OCI-LY1 (cell line): Measurements from ENCODE around the gene GLYATL1.

Experiments used
- H2AFZ ChIP-seq: fragments of 200-600 bp; sonication (generic), shearing (Covaris generic); 2 replicates; pipeline ENCODE4 v1.6.0; 2014; ENCODE audit warnings: antibody characterized with exemption, mild to moderate bottlenecking, low read length
- H3F3A ChIP-seq: fragments of 200-600 bp; sonication (generic), shearing (Covaris generic); 2 replicates; pipeline ENCODE4 v1.6.0; 2014; ENCODE audit warnings: mild to moderate bottlenecking, antibody characterized with exemption, low read length, moderate library complexity; ENCODE audit not compliant: insufficient read depth
- H3K27ac ChIP-seq: fragments of 200-600 bp; sonication (generic); 2 replicates; pipeline ENCODE4 v1.5.1; 2014; ENCODE audit warnings: low read length, mixed run types, mild to moderate bottlenecking, low read depth; ENCODE audit not compliant: poor library complexity, severe bottlenecking
- H3K27me3 ChIP-seq: fragments of 200-600 bp; sonication (generic); 2 replicates; pipeline ENCODE4 v1.6.0; 2014; ENCODE audit warnings: antibody characterized with exemption, mild to moderate bottlenecking, low read length, moderate library complexity; ENCODE audit not compliant: insufficient read depth
- H3K36me3 ChIP-seq: fragments of 200-600 bp; sonication (generic); 2 replicates; pipeline ENCODE4 v1.6.1; 2014; ENCODE audit warnings: mild to moderate bottlenecking, antibody characterized with exemption, low read length, moderate library complexity, mixed read lengths; ENCODE audit not compliant: insufficient read depth
- H3K4me1 ChIP-seq: fragments of 200-600 bp; sonication (generic); 2 replicates; pipeline ENCODE4 v1.5.1; 2014; ENCODE audit warnings: mild to moderate bottlenecking, low read length, moderate library complexity; ENCODE audit not compliant: insufficient read depth, severe bottlenecking
- H3K4me2 ChIP-seq: fragments of 200-600 bp; sonication (generic), shearing (Covaris generic); 2 replicates; pipeline ENCODE4 v1.6.1; 2014; ENCODE audit warnings: low read length
- H3K4me3 ChIP-seq: fragments of 200-600 bp; sonication (generic); 2 replicates; pipeline ENCODE4 v1.5.1; 2014; ENCODE audit warnings: low read length, low read depth, mild to moderate bottlenecking, mixed read lengths; ENCODE audit not compliant: poor library complexity, severe bottlenecking
- H3K79me2 ChIP-seq: fragments of 200-600 bp; shearing (Covaris generic); 2 replicates; pipeline ENCODE4 v1.6.1; 2016; ENCODE audit warnings: mixed run types, low read length, mixed read lengths; ENCODE audit not compliant: insufficient read depth
- H3K9ac ChIP-seq: fragments of 200-600 bp; sonication (generic), shearing (Covaris generic); 2 replicates; pipeline ENCODE4 v1.6.1; 2014; ENCODE audit warnings: mild to moderate bottlenecking, low read length, mixed read lengths
- H3K9me2 ChIP-seq: fragments of 200-600 bp; sonication (generic), shearing (Covaris generic); 2 replicates; pipeline ENCODE4 v1.6.1; 2014; ENCODE audit warnings: low read depth, mild to moderate bottlenecking, low read length, mixed read lengths
- H3K9me3 ChIP-seq: fragments of 200-600 bp; shearing (Covaris generic); 2 replicates; pipeline ENCODE4 v1.6.1; 2014; ENCODE audit warnings: low read length, mixed read lengths
- H4K20me1 ChIP-seq: fragments of 200-600 bp; sonication (generic), shearing (Covaris generic); 2 replicates; pipeline ENCODE4 v1.6.0; 2016; ENCODE audit warnings: mild to moderate bottlenecking, low read length; ENCODE audit not compliant: insufficient read depth
- EZH2 ChIP-seq: fragments of 200-600 bp; sonication (generic), shearing (Covaris generic); IDR thresholded peaks from 2 replicates; pipeline ENCODE4 v1.8.0; 2017; ENCODE audit warnings: borderline replicate concordance, mixed run types, mild to moderate bottlenecking, antibody characterized with exemption, low read length, moderate library complexity, mixed read lengths
- TF ChIP-seq, protein P1 (sequence below): fragments of 200-600 bp; sonication (generic), shearing (Covaris generic); IDR thresholded peaks from 2 replicates; pipeline ENCODE4 v1.5.1; 2017; ENCODE audit warnings: mild to moderate bottlenecking, antibody characterized with exemption, low read length, moderate library complexity, mixed read lengths

The GLYATL1 gene

GRCh38 chr11:58913685-58914084, 25.6 kb upstream of the GLYATL1 start:
- Histone ChIP-seq H3F3A (no peaks in the 10 kb centered on the region), H3K27me3 (no peaks in the 10 kb centered on the region), H3K9me3 (peaks cover 5% of the 10 kb centered on the region), H3K9me2 (no peaks in the 10 kb centered on the region), H3K4me2 (no peak overlapping the region), H3K79me2 (no peaks in the 10 kb centered on the region), H3K9ac (no peak overlapping the region), H3K36me3 (no peaks in the 10 kb centered on the region), H2AFZ (no peak overlapping the region), H4K20me1 (no peaks in the 10 kb centered on the region), H3K4me1 (no peaks in the 10 kb centered on the region), H3K4me3 (no peak overlapping the region), H3K27ac (no peak overlapping the region)
- TF ChIP-seq, protein P1, sequence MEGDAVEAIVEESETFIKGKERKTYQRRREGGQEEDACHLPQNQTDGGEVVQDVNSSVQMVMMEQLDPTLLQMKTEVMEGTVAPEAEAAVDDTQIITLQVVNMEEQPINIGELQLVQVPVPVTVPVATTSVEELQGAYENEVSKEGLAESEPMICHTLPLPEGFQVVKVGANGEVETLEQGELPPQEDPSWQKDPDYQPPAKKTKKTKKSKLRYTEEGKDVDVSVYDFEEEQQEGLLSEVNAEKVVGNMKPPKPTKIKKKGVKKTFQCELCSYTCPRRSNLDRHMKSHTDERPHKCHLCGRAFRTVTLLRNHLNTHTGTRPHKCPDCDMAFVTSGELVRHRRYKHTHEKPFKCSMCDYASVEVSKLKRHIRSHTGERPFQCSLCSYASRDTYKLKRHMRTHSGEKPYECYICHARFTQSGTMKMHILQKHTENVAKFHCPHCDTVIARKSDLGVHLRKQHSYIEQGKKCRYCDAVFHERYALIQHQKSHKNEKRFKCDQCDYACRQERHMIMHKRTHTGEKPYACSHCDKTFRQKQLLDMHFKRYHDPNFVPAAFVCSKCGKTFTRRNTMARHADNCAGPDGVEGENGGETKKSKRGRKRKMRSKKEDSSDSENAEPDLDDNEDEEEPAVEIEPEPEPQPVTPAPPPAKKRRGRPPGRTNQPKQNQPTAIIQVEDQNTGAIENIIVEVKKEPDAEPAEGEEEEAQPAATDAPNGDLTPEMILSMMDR: no peak
- no peak for TF ChIP-seq EZH2

- Histone ChIP-seq H3K9me2 (no peaks in the 10 kb centered on the region), H3K4me3 (no peak overlapping the region), H3K27me3 (no peaks in the 10 kb centered on the region), H3K4me1 (no peaks in the 10 kb centered on the region), H2AFZ (no peak overlapping the region), H3K4me2 (no peak overlapping the region), H3K36me3 (no peaks in the 10 kb centered on the region), H3K79me2 (no peaks in the 10 kb centered on the region), H3F3A (no peaks in the 10 kb centered on the region), H3K27ac (no peak overlapping the region), H3K9me3 (peaks cover 5% of the 10 kb centered on the region), H3K9ac (no peak overlapping the region), H4K20me1 (no peaks in the 10 kb centered on the region)
- TF ChIP-seq, protein P1: no peak
- TF ChIP-seq EZH2: no peak
These were observed 24.3 kb upstream of the GLYATL1 start for GRCh38 chr11:58914821-58915543.

- H3F3A ChIP-seq: no peaks in the 10 kb centered on the region
- H3K27me3 ChIP-seq: no peaks in the 10 kb centered on the region
- no peak for TF ChIP-seq EZH2
- TF ChIP-seq, protein P1: no peak
- H3K4me1 ChIP-seq: no peaks in the 10 kb centered on the region
- peaks cover 5% of the 10 kb centered on the region for H3K9me3 ChIP-seq
- H2AFZ ChIP-seq: no peak overlapping the region
- H3K4me2 ChIP-seq: no peak overlapping the region
- no peak overlapping the region for H3K27ac ChIP-seq
- H4K20me1 ChIP-seq: no peaks in the 10 kb centered on the region
- no peak overlapping the region for H3K4me3 ChIP-seq
- H3K79me2 ChIP-seq: no peaks in the 10 kb centered on the region
- no peaks in the 10 kb centered on the region for H3K36me3 ChIP-seq
- H3K9me2 ChIP-seq: no peaks in the 10 kb centered on the region
- H3K9ac ChIP-seq: no peak overlapping the region
These were observed 22.7 kb upstream of the GLYATL1 start for GRCh38 chr11:58916637-58917036.
